Measurements from ENCODE around the gene PKD1.

GRCh38 chr16:2091547-2092255, 44.0 kb downstream of the PKD1 start:
- no peak for TF ChIP-seq POLR2AphosphoS5 (IDR thresholded peaks at IDR 0.05; ENCODE audit: borderline replicate concordance, low read depth, low read length)
- TF ChIP-seq EZH2 (IDR thresholded peaks at IDR 0.05) = no peak
